Measurements from ENCODE around the gene TBX4. TPM values are rescaled to one million over a fixed set of nuclear protein-coding genes. Genes with fewer than 3 reads are reported as not detected.

TBX4 gene
- total RNA-seq, 1 experiment from 2014 or later = not detected

- no peak overlapping the region for H3K4me2 ChIP-seq (ENCODE audit: low read depth, low read length, poor library complexity, severe bottlenecking)
- no peak overlapping the region for H3K9ac ChIP-seq (ENCODE audit: low read length)
- H3K36me3 ChIP-seq (ENCODE audit: insufficient read depth, low read length) = no peaks in the 10 kb centered on the region
- no peak overlapping the region for H3K27ac ChIP-seq (ENCODE audit: low read length)
- no peaks in the 10 kb centered on the region for H3K9me2 ChIP-seq (replicated peaks; ENCODE audit: insufficient read depth, low read length)
- H3K27me3 ChIP-seq (ENCODE audit: low read length) = no peaks in the 10 kb centered on the region
- H2AFZ ChIP-seq (ENCODE audit: low read length) = no peak overlapping the region
- no peak for DNase-seq
- H3K79me2 ChIP-seq (ENCODE audit: low read length) = no peaks in the 10 kb centered on the region
- H3K9me3 ChIP-seq (ENCODE audit: low read length) = no peaks in the 10 kb centered on the region
- peaks cover 10% of the 10 kb centered on the region for H3K4me1 ChIP-seq (ENCODE audit: low read length)
- H3K4me3 ChIP-seq (ENCODE audit: low read length) = no peak overlapping the region
- no peaks in the 10 kb centered on the region for H4K20me1 ChIP-seq (ENCODE audit: insufficient read depth, low read depth, low read length)
These were observed 11.3 kb downstream of the TBX4 start for GRCh38 chr17:61463316-61464129.

- H3K9me3 ChIP-seq (ENCODE audit: low read length) = no peaks in the 10 kb centered on the region
- H3K9ac ChIP-seq (ENCODE audit: low read length) = no peak overlapping the region
- H3K27ac ChIP-seq (ENCODE audit: low read length) = no peak overlapping the region
- peaks cover 11% of the 10 kb centered on the region for H3K4me1 ChIP-seq (ENCODE audit: low read length)
- H3K9me2 ChIP-seq (replicated peaks; ENCODE audit: insufficient read depth, low read length) = no peaks in the 10 kb centered on the region
- no peak for DNase-seq
- H3K27me3 ChIP-seq (ENCODE audit: low read length) = no peaks in the 10 kb centered on the region
- no peak overlapping the region for H3K4me3 ChIP-seq (ENCODE audit: low read length)
- H4K20me1 ChIP-seq (ENCODE audit: insufficient read depth, low read depth, low read length) = no peaks in the 10 kb centered on the region
- no peak overlapping the region for H2AFZ ChIP-seq (ENCODE audit: low read length)
- H3K36me3 ChIP-seq (ENCODE audit: insufficient read depth, low read length) = no peaks in the 10 kb centered on the region
- no peaks in the 10 kb centered on the region for H3K79me2 ChIP-seq (ENCODE audit: low read length)
- no peak overlapping the region for H3K4me2 ChIP-seq (ENCODE audit: low read depth, low read length, poor library complexity, severe bottlenecking)
These were observed 12.1 kb downstream of the TBX4 start for GRCh38 chr17:61464130-61464842.

DNA sequence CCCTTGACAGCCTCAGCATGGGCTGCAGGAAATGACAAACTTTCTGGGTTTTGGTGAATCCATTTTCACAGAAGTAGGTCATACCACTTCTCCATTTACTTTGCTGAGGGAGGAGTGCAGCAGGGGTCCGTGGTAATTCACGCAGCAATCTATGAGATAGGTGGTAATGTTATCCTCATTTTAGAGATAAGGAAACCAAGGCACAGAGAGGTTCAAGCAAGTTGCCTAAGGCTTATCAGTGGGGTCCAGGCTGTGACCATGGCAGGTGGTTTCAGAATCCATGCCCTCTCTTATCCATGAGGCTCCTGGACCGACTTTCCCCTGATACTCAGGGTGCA is 12.6 kb downstream of the TBX4 start:
- DNase-seq = no peak
- H3K4me1 ChIP-seq (ENCODE audit: low read length) = peaks cover 11% of the 10 kb centered on the region
- H2AFZ ChIP-seq (ENCODE audit: low read length) = no peak overlapping the region
- no peaks in the 10 kb centered on the region for H3K79me2 ChIP-seq (ENCODE audit: low read length)
- no peaks in the 10 kb centered on the region for H3K27me3 ChIP-seq (ENCODE audit: low read length)
- no peak overlapping the region for H3K9ac ChIP-seq (ENCODE audit: low read length)
- H3K27ac ChIP-seq (ENCODE audit: low read length) = no peak overlapping the region
- H3K4me3 ChIP-seq (ENCODE audit: low read length) = no peak overlapping the region
- no peaks in the 10 kb centered on the region for H3K9me2 ChIP-seq (replicated peaks; ENCODE audit: insufficient read depth, low read length)
- H4K20me1 ChIP-seq (ENCODE audit: insufficient read depth, low read depth, low read length) = no peaks in the 10 kb centered on the region
- H3K4me2 ChIP-seq (ENCODE audit: low read depth, low read length, poor library complexity, severe bottlenecking) = no peak overlapping the region
- H3K9me3 ChIP-seq (ENCODE audit: low read length) = no peaks in the 10 kb centered on the region
- no peaks in the 10 kb centered on the region for H3K36me3 ChIP-seq (ENCODE audit: insufficient read depth, low read length)

GRCh38 chr17:61465550-61466237 is 13.5 kb downstream of the TBX4 start:
- Histone ChIP-seq H3K9me3 (ENCODE audit: low read length) (no peaks in the 10 kb centered on the region), H3K4me3 (ENCODE audit: low read length) (no peak overlapping the region), H3K27ac (ENCODE audit: low read length) (no peak overlapping the region), H3K36me3 (ENCODE audit: insufficient read depth, low read length) (no peaks in the 10 kb centered on the region), H3K4me2 (ENCODE audit: low read depth, low read length, poor library complexity, severe bottlenecking) (no peak overlapping the region), H3K27me3 (ENCODE audit: low read length) (no peaks in the 10 kb centered on the region), H4K20me1 (ENCODE audit: insufficient read depth, low read depth, low read length) (no peaks in the 10 kb centered on the region), H3K79me2 (ENCODE audit: low read length) (no peaks in the 10 kb centered on the region), H3K4me1 (ENCODE audit: low read length) (peaks cover 11% of the 10 kb centered on the region), H2AFZ (ENCODE audit: low read length) (no peak overlapping the region), H3K9me2 (replicated peaks; ENCODE audit: insufficient read depth, low read length) (no peaks in the 10 kb centered on the region), H3K9ac (ENCODE audit: low read length) (no peak overlapping the region)
- DNase-seq = no peak

- H3K79me2 ChIP-seq (ENCODE audit: low read length) = no peaks in the 10 kb centered on the region
- peaks cover 11% of the 10 kb centered on the region for H3K4me1 ChIP-seq (ENCODE audit: low read length)
- no peaks in the 10 kb centered on the region for H3K9me2 ChIP-seq (replicated peaks; ENCODE audit: insufficient read depth, low read length)
- H2AFZ ChIP-seq (ENCODE audit: low read length) = no peak overlapping the region
- no peak overlapping the region for H3K27ac ChIP-seq (ENCODE audit: low read length)
- H4K20me1 ChIP-seq (ENCODE audit: insufficient read depth, low read depth, low read length) = no peaks in the 10 kb centered on the region
- DNase-seq = no peak
- no peak overlapping the region for H3K4me2 ChIP-seq (ENCODE audit: low read depth, low read length, poor library complexity, severe bottlenecking)
- no peaks in the 10 kb centered on the region for H3K9me3 ChIP-seq (ENCODE audit: low read length)
- no peak overlapping the region for H3K9ac ChIP-seq (ENCODE audit: low read length)
- H3K27me3 ChIP-seq (ENCODE audit: low read length) = no peaks in the 10 kb centered on the region
- H3K36me3 ChIP-seq (ENCODE audit: insufficient read depth, low read length) = no peaks in the 10 kb centered on the region
- H3K4me3 ChIP-seq (ENCODE audit: low read length) = no peak overlapping the region
These were observed 14.0 kb downstream of the TBX4 start for GRCh38 chr17:61466246-61466645.

- Histone ChIP-seq H3K4me3 (ENCODE audit: low read length) (peak overlapping the region; percentile 19; the same call in 1 of the 2 replicates), H3K9me3 (ENCODE audit: low read length) (no peaks in the 10 kb centered on the region), H4K20me1 (ENCODE audit: insufficient read depth, low read depth, low read length) (no peaks in the 10 kb centered on the region), H2AFZ (ENCODE audit: low read length) (peak overlapping the region; percentile 98), H3K4me1 (ENCODE audit: low read length) (peaks cover 11% of the 10 kb centered on the region), H3K27me3 (ENCODE audit: low read length) (no peaks in the 10 kb centered on the region), H3K27ac (ENCODE audit: low read length) (no peak overlapping the region), H3K4me2 (ENCODE audit: low read depth, low read length, poor library complexity, severe bottlenecking) (peak overlapping the region; percentile 51), H3K36me3 (ENCODE audit: insufficient read depth, low read length) (no peaks in the 10 kb centered on the region), H3K79me2 (ENCODE audit: low read length) (no peaks in the 10 kb centered on the region), H3K9ac (ENCODE audit: low read length) (peak overlapping the region; percentile 35), H3K9me2 (replicated peaks; ENCODE audit: insufficient read depth, low read length) (no peaks in the 10 kb centered on the region)
- peak; percentile 62 for DNase-seq
These were observed 15.4 kb downstream of the TBX4 start for GRCh38 chr17:61467416-61468262.

- DNase-seq = peak; percentile 43
- peak overlapping the region; percentile 98 for H2AFZ ChIP-seq (ENCODE audit: low read length)
- H3K4me1 ChIP-seq (ENCODE audit: low read length) = peaks cover 11% of the 10 kb centered on the region
- H3K9ac ChIP-seq (ENCODE audit: low read length) = peak overlapping the region; percentile 35
- no peaks in the 10 kb centered on the region for H3K27me3 ChIP-seq (ENCODE audit: low read length)
- peak overlapping the region; percentile 51 for H3K4me2 ChIP-seq (ENCODE audit: low read depth, low read length, poor library complexity, severe bottlenecking)
- no peaks in the 10 kb centered on the region for H3K36me3 ChIP-seq (ENCODE audit: insufficient read depth, low read length)
- no peaks in the 10 kb centered on the region for H3K79me2 ChIP-seq (ENCODE audit: low read length)
- H3K27ac ChIP-seq (ENCODE audit: low read length) = no peak overlapping the region
- no peaks in the 10 kb centered on the region for H3K9me2 ChIP-seq (replicated peaks; ENCODE audit: insufficient read depth, low read length)
- peak overlapping the region; percentile 19; the same call in 1 of the 2 replicates for H3K4me3 ChIP-seq (ENCODE audit: low read length)
- H3K9me3 ChIP-seq (ENCODE audit: low read length) = no peaks in the 10 kb centered on the region
- H4K20me1 ChIP-seq (ENCODE audit: insufficient read depth, low read depth, low read length) = no peaks in the 10 kb centered on the region
These were observed 16.2 kb downstream of the TBX4 start for GRCh38 chr17:61468263-61468907.
